ENCODE measurements around the gene PLA2G2A. TPM values are rescaled to one million over a fixed set of nuclear protein-coding genes. Genes with fewer than 3 reads are reported as not detected.

The PLA2G2A gene
- total RNA-seq, 1 experiment from 2014 or later, result 1.2 TPM

GRCh38 chr1:20017741-20018140, 38.3 kb upstream of the PLA2G2A start:
- Mint-ChIP-seq H3K27me3 (ENCODE audit: low read depth) (no peaks in the 10 kb centered on the region), H3K4me1 (no peaks in the 10 kb centered on the region), H3K9me3 (peaks cover 46% of the 10 kb centered on the region), H3K4me3 (no peak overlapping the region), H3K27ac (no peak overlapping the region), H3K36me3 (peaks cover 19% of the 10 kb centered on the region)
- POLR2A ChIA-PET, result no interaction called here
- CTCF ChIA-PET, result no interaction called here
- DNase-seq (ENCODE audit: low spot score) (no peak), ATAC-seq (no peak)
- TF ChIP-seq, protein P1, sequence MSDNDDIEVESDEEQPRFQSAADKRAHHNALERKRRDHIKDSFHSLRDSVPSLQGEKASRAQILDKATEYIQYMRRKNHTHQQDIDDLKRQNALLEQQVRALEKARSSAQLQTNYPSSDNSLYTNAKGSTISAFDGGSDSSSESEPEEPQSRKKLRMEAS (CRISPR knock-in tag; IDR thresholded peaks at IDR 0.05), result no peak
- no peak for TF ChIP-seq ELF4 (CRISPR knock-in tag; IDR thresholded peaks at IDR 0.05; ENCODE audit: low read depth)
- TF ChIP-seq, protein P2, sequence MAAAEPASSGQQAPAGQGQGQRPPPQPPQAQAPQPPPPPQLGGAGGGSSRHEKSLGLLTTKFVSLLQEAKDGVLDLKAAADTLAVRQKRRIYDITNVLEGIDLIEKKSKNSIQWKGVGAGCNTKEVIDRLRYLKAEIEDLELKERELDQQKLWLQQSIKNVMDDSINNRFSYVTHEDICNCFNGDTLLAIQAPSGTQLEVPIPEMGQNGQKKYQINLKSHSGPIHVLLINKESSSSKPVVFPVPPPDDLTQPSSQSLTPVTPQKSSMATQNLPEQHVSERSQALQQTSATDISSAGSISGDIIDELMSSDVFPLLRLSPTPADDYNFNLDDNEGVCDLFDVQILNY (CRISPR knock-in tag; IDR thresholded peaks at IDR 0.05), result no peak
- no peak for TF ChIP-seq ZNF263 (CRISPR knock-in tag; IDR thresholded peaks at IDR 0.05; ENCODE audit: low read depth)
- TF ChIP-seq ATF1 (CRISPR knock-in tag; IDR thresholded peaks at IDR 0.05), result no peak
- TF ChIP-seq ZNF396 (CRISPR knock-in tag; IDR thresholded peaks at IDR 0.05; ENCODE audit: borderline replicate concordance), result no peak

DNA sequence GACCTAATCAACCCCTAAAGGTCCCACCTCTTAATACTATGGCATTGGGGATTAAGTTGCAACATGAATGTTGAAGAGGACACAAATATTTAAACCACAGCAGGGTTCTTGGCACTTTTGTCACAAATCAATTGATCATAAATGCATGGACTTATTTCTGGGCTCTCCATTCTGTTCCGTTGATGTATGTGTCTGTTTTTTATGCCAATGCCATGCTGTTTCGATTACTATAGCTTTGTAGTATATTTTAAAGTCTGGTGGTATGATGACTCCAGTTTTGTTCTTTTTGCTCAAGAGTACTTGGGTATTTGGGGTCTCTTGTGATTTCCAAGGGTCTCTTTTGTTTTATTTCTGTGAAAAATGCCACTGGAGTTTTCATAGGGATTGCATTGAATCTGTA, 34.7 kb upstream of the PLA2G2A start:
- Mint-ChIP-seq H3K27me3 (ENCODE audit: low read depth) (no peaks in the 10 kb centered on the region), H3K4me1 (no peaks in the 10 kb centered on the region), H3K4me3 (no peak overlapping the region), H3K9me3 (peaks cover 69% of the 10 kb centered on the region), H3K36me3 (peaks cover 19% of the 10 kb centered on the region), H3K27ac (no peak overlapping the region)
- no peak for ATAC-seq
- TF ChIP-seq HMGXB4 (CRISPR knock-in tag; IDR thresholded peaks at IDR 0.05) (no peak), ZNF281 (CRISPR knock-in tag; IDR thresholded peaks at IDR 0.05) (no peak), FOXP1 (CRISPR knock-in tag; IDR thresholded peaks at IDR 0.05; ENCODE audit: borderline replicate concordance) (no peak), ETV6 (CRISPR knock-in tag; IDR thresholded peaks at IDR 0.05) (no peak), USF2 (CRISPR knock-in tag; IDR thresholded peaks at IDR 0.05) (no peak), TEAD4 (CRISPR knock-in tag; IDR thresholded peaks at IDR 0.05) (no peak), CREM (CRISPR knock-in tag; IDR thresholded peaks at IDR 0.05) (no peak)
- TF ChIP-seq, protein P3, sequence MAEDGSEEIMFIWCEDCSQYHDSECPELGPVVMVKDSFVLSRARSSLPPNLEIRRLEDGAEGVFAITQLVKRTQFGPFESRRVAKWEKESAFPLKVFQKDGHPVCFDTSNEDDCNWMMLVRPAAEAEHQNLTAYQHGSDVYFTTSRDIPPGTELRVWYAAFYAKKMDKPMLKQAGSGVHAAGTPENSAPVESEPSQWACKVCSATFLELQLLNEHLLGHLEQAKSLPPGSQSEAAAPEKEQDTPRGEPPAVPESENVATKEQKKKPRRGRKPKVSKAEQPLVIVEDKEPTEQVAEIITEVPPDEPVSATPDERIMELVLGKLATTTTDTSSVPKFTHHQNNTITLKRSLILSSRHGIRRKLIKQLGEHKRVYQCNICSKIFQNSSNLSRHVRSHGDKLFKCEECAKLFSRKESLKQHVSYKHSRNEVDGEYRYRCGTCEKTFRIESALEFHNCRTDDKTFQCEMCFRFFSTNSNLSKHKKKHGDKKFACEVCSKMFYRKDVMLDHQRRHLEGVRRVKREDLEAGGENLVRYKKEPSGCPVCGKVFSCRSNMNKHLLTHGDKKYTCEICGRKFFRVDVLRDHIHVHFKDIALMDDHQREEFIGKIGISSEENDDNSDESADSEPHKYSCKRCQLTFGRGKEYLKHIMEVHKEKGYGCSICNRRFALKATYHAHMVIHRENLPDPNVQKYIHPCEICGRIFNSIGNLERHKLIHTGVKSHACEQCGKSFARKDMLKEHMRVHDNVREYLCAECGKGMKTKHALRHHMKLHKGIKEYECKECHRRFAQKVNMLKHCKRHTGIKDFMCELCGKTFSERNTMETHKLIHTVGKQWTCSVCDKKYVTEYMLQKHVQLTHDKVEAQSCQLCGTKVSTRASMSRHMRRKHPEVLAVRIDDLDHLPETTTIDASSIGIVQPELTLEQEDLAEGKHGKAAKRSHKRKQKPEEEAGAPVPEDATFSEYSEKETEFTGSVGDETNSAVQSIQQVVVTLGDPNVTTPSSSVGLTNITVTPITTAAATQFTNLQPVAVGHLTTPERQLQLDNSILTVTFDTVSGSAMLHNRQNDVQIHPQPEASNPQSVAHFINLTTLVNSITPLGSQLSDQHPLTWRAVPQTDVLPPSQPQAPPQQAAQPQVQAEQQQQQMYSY (CRISPR knock-in tag; IDR thresholded peaks at IDR 0.05), result no peak
- ChIA-PET CTCF (no interaction called here), POLR2A (no interaction called here)
- no peak for DNase-seq (ENCODE audit: low spot score)

All from WTC11 (cell line).